Lower leg skin (tissue), 4 donors: ENCODE measurements around the gene FOXP4. TPM values are rescaled to one million over a fixed set of nuclear protein-coding genes. Genes with fewer than 3 reads are reported as not detected.

Experiments
- DNase-seq, 2 donors: peaks; one replicate each; pipeline ENCODE4 v3.0.0-alpha.2; 2019; ENCODE audit warnings: low spot score in 2 of 2
- H3K4me3 ChIP-seq: fragments of 200-600 bp; sonication (generic); 2 replicates; pipeline ENCODE4 v1.5.1; 2017; ENCODE audit warnings: mild to moderate bottlenecking, low read depth; ENCODE audit not compliant: poor library complexity, severe bottlenecking
- CTCF ChIP-seq, 3 donors: fragments of 450-650 bp; IDR thresholded peaks; one replicate each; pipeline ENCODE4 v1.5.1; 2016; ENCODE audit warnings: antibody characterized with exemption in 3 of 3, mild to moderate bottlenecking in 3 of 3, moderate library complexity in 2 of 3
- POLR2A ChIP-seq, 2 donors: fragments of 450-650 bp; IDR thresholded peaks; one replicate each; pipeline ENCODE4 v1.6.1; 2016 to 2017; ENCODE audit warnings: antibody characterized with exemption in 2 of 2, mild to moderate bottlenecking in 1 of 2, moderate library complexity in 1 of 2
- WGBS, 2 donors: methylation state at CpG; one replicate each; pipeline ENCODE4 v1.1.5; 2018; 5-methylcytosine and 5-hydroxymethylcytosine counted together
- intact Hi-C: fragments of 100-400 bp; cut with DNase I; formaldehyde crosslinking; loops from one replicate; pipeline ENCODE4 v1.15.0; 2023; ENCODE audit warnings: low total_unique reads
- total RNA-seq, 4 donors: library from RNA; depleted of rRNA; stranded (reverse); fragments of >200 nt; gene quantifications; one replicate each; pipeline ENCODE4 v1.1.0, GENCODE V29; 2016

The FOXP4 gene, protein sequence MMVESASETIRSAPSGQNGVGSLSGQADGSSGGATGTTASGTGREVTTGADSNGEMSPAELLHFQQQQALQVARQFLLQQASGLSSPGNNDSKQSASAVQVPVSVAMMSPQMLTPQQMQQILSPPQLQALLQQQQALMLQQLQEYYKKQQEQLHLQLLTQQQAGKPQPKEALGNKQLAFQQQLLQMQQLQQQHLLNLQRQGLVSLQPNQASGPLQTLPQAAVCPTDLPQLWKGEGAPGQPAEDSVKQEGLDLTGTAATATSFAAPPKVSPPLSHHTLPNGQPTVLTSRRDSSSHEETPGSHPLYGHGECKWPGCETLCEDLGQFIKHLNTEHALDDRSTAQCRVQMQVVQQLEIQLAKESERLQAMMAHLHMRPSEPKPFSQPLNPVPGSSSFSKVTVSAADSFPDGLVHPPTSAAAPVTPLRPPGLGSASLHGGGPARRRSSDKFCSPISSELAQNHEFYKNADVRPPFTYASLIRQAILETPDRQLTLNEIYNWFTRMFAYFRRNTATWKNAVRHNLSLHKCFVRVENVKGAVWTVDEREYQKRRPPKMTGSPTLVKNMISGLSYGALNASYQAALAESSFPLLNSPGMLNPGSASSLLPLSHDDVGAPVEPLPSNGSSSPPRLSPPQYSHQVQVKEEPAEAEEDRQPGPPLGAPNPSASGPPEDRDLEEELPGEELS
- total RNA-seq: 10 to 100 TPM in 2 of 4 donors, 1 to 10 TPM in 2; 7.5 to 11.6 (median 10.1) TPM

DNA sequence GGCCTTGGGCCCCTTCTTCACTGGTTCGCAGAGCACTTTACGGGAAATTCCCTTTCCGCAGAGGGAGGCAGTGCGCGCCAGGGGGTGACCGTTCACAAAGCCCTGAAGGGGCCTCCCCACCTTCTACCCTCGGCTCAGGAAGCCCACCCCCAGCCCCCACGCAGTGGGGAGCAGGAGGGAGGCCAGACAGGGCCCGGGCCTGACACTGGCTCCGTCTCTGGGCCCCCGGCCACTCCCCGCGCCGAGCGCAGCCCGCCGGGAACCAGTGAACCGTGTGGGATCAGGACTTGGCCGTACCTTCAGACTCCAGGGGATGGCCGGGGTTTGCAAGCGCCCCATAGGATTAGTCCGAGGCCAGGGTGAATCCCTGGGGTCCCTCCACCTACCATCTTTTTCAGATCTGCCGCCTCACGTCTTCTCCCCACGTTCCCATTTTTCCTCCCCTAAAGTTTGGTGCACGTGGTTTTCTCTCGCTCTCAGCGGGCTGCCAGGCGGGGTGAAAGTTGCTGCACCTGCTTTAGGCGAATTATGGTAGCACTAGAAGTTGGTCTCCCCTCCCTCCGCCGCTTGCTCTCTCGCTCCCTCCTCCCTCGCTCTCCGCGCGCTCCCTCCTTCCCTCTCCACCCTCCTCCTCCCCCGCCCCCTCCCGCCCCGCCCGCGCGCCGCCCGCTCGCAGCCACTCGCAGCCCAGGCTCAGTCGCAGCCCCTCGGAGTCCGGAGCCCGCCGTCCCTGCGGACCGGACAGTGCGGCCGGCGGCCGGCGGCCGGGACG is at the start of gene FOXP4:
Gene FOXP4 (plus strand): TSS at position 679 of the 772 bp plus-strand sequence. CDS start 19,380 bp downstream, outside the sequence.
- DNase-seq: peak; percentile 88 to 98
- TF ChIP-seq CTCF (IDR thresholded peaks at IDR 0.05) (no peak), POLR2A (IDR thresholded peaks at IDR 0.05) (no peak)
- peak within 1 kb of the TSS; percentile 67 for H3K4me3 ChIP-seq
- intact Hi-C loops: no loop called here
- 0 to 1% methylated on average over 41 to 52 of the region's 61 CpGs for WGBS, 2 donors

- H3K4me3 ChIP-seq: no peak overlapping the region
- 77 to 87% methylated on average over 3 of the region's 3 CpGs for WGBS, 2 donors
- intact Hi-C loops: no loop called here
- no peak for DNase-seq
- TF ChIP-seq POLR2A (IDR thresholded peaks at IDR 0.05): no peak
- no peak for TF ChIP-seq CTCF (IDR thresholded peaks at IDR 0.05)
These were observed 48.6 kb upstream of the FOXP4 start for GRCh38 chr6:41497573-41497972.

GRCh38 chr6:41497994-41498393 is 48.2 kb upstream of the FOXP4 start:
- no peak for TF ChIP-seq CTCF (IDR thresholded peaks at IDR 0.05)
- TF ChIP-seq POLR2A (IDR thresholded peaks at IDR 0.05): no peak
- WGBS, 2 donors: 67 to 75% methylated on average over 2 of the region's 2 CpGs
- DNase-seq: no peak

GRCh38 chr6:41498968-41499599 is 47.1 kb upstream of the FOXP4 start:
- DNase-seq: no peak
- TF ChIP-seq POLR2A (IDR thresholded peaks at IDR 0.05) (no peak), CTCF (IDR thresholded peaks at IDR 0.05) (no peak)

More at GRCh38 chr6:41497994-41498393, 48.2 kb upstream of the FOXP4 start:
- intact Hi-C loops: no loop called here
- H3K4me3 ChIP-seq: no peak overlapping the region

DNA sequence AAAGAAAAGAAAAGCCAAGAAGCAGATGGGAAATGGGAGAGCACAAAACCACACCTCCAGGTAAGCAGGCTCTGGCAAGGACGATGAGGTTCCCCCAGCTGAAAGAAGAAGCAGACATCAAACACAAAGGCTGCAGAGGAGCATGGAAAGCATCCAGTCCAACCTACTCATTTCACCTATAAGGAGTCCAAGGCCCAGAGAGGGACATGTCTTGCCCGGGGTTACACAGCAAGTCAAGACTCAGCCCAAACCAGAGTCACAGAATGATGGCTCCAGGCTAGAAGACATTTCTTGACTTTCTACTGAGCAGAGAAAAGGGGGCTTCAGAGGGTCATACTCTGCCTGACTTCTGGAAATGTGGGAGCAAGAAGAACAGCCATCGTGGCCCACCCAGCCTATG is 45.6 kb upstream of the FOXP4 start:
- intact Hi-C loops: no loop called here
- no peak for TF ChIP-seq POLR2A (IDR thresholded peaks at IDR 0.05)
- no peak for TF ChIP-seq CTCF (IDR thresholded peaks at IDR 0.05)
- no peak for DNase-seq
- H3K4me3 ChIP-seq: no peak overlapping the region
- 39 to 81% methylated on average over 3 of the region's 3 CpGs for WGBS, 2 donors

More at GRCh38 chr6:41498968-41499599, 47.1 kb upstream of the FOXP4 start:
- intact Hi-C loops: no loop called here
- WGBS, 2 donors: 72 to 76% methylated on average over 6 of the region's 6 CpGs
- H3K4me3 ChIP-seq: no peak overlapping the region
